ENCODE data around the gene CEP70. TPM values are rescaled to one million over a fixed set of nuclear protein-coding genes. Genes with fewer than 3 reads are reported as not detected.

CEP70 gene
- total and polyA plus RNA-seq, 2 donors (not counting 1 experiment from before 2014, with no cell fraction given), result 1.00 to 9.6 TPM

- Histone ChIP-seq H2AFZ (ENCODE audit: insufficient read depth, low read depth, low read length, poor library complexity, severe bottlenecking) (no peak overlapping the region), H3K9me3 (ENCODE audit: control extremely low read depth in 1 of 3, control insufficient read depth in 2 of 3, insufficient read depth in 1 of 3, low read length in 2 of 3) (peaks cover 2 to 47% (median 37%) of the 10 kb centered on the region in 3 donors), H3K4me2 (replicated peaks; ENCODE audit: low read depth, low read length, poor library complexity, severe bottlenecking) (no peak overlapping the region), H3K9ac (ENCODE audit: low read length) (no peak overlapping the region), H4K20me1 (ENCODE audit: control insufficient read depth, insufficient read depth, low read length, poor library complexity, severe bottlenecking) (no peaks in the 10 kb centered on the region), H3K36me3 (replicated peaks in 1 of 2; ENCODE audit: control extremely low read depth in 1 of 2, control insufficient read depth in 1 of 2, extremely low read depth in 1 of 2, insufficient read depth in 2 of 2, low read length in 1 of 2) (no peaks in the 10 kb centered on the region), H3K27ac (ENCODE audit: low read length in 2 of 2) (no peak overlapping the region), H3K4me1 (ENCODE audit: control insufficient read depth in 2 of 2, insufficient read depth in 2 of 2, low read length in 2 of 2) (no peaks in the 10 kb centered on the region), H3K4me3 (ENCODE audit: control extremely low read depth in 1 of 5, extremely low read depth in 1 of 5, insufficient read depth in 1 of 5, low read depth in 2 of 5, low read length in 4 of 5) (no peak overlapping the region), H3K27me3 (replicated peaks in 1 of 4; ENCODE audit: control extremely low read depth in 1 of 4, control insufficient read depth in 3 of 4, insufficient read depth in 4 of 4, low read length in 3 of 4) (no peaks in the 10 kb centered on the region), H3K79me2 (ENCODE audit: control insufficient read depth, insufficient read depth, low read length) (no peaks in the 10 kb centered on the region)
- ChIA-PET POLR2A (no interaction called here), CTCF (no interaction called here)
- no CpG with 5 or more reads among the region's 1 CpG for WGBS (ENCODE audit: insufficient coverage)
- no peaks in the 10 kb centered on the region for H3K27me3 Mint-ChIP-seq
- no peak for DNase-seq
- peaks cover 7% of the 10 kb centered on the region for H3K9me3 Mint-ChIP-seq (ENCODE audit: insufficient read depth)
- no peak overlapping the region for H3K27ac Mint-ChIP-seq
- intact Hi-C loops (cut with micrococcal nuclease), result no loop called here
- no peak overlapping the region for H3K4me3 Mint-ChIP-seq
- TF ChIP-seq CTCF (IDR thresholded peaks at IDR 0.05), result no peak
- TF ChIP-seq EZH2 (IDR thresholded peaks at IDR 0.05; ENCODE audit: borderline replicate concordance, insufficient read depth, low read depth, low read length, poor library complexity, severe bottlenecking), result no peak
- H3K4me1 Mint-ChIP-seq, result no peaks in the 10 kb centered on the region
- no peak for ATAC-seq (ENCODE audit: low read depth)
These were observed 49.5 kb downstream of the CEP70 start for GRCh38 chr3:138544546-138544945.

- POLR2A ChIA-PET, result no interaction called here
- Mint-ChIP-seq H3K4me1 (no peaks in the 10 kb centered on the region), H3K27ac (no peak overlapping the region), H3K4me3 (no peak overlapping the region), H3K27me3 (no peaks in the 10 kb centered on the region), H3K9me3 (ENCODE audit: insufficient read depth) (peaks cover 8% of the 10 kb centered on the region)
- Histone ChIP-seq H3K27ac (ENCODE audit: low read length in 2 of 2) (no peak overlapping the region), H3K4me1 (ENCODE audit: control insufficient read depth in 2 of 2, insufficient read depth in 2 of 2, low read length in 2 of 2) (no peaks in the 10 kb centered on the region), H3K79me2 (ENCODE audit: control insufficient read depth, insufficient read depth, low read length) (no peaks in the 10 kb centered on the region), H3K9ac (ENCODE audit: low read length) (no peak overlapping the region), H3K9me3 (ENCODE audit: control extremely low read depth in 1 of 3, control insufficient read depth in 2 of 3, insufficient read depth in 1 of 3, low read length in 2 of 3) (peaks cover 2 to 44% (median 42%) of the 10 kb centered on the region in 3 donors), H3K27me3 (replicated peaks in 1 of 4; ENCODE audit: control extremely low read depth in 1 of 4, control insufficient read depth in 3 of 4, insufficient read depth in 4 of 4, low read length in 3 of 4) (no peaks in the 10 kb centered on the region), H3K36me3 (replicated peaks in 1 of 2; ENCODE audit: control extremely low read depth in 1 of 2, control insufficient read depth in 1 of 2, extremely low read depth in 1 of 2, insufficient read depth in 2 of 2, low read length in 1 of 2) (no peaks in the 10 kb centered on the region), H4K20me1 (ENCODE audit: control insufficient read depth, insufficient read depth, low read length, poor library complexity, severe bottlenecking) (no peaks in the 10 kb centered on the region), H3K4me3 (ENCODE audit: control extremely low read depth in 1 of 5, extremely low read depth in 1 of 5, insufficient read depth in 1 of 5, low read depth in 2 of 5, low read length in 4 of 5) (no peak overlapping the region), H2AFZ (ENCODE audit: insufficient read depth, low read depth, low read length, poor library complexity, severe bottlenecking) (no peak overlapping the region), H3K4me2 (replicated peaks; ENCODE audit: low read depth, low read length, poor library complexity, severe bottlenecking) (no peak overlapping the region)
- CTCF ChIA-PET, result no interaction called here
- no peak for DNase-seq
- intact Hi-C loops (cut with micrococcal nuclease), result no loop called here
- no peak for TF ChIP-seq CTCF (IDR thresholded peaks at IDR 0.05)
- no peak for TF ChIP-seq EZH2 (IDR thresholded peaks at IDR 0.05; ENCODE audit: borderline replicate concordance, insufficient read depth, low read depth, low read length, poor library complexity, severe bottlenecking)
- whole genome bisulfite sequencing (ENCODE audit: insufficient coverage), result 94% methylated on average over 5 of the region's 5 CpGs
- ATAC-seq (ENCODE audit: low read depth), result no peak
These were observed 51.1 kb downstream of the CEP70 start for GRCh38 chr3:138542977-138543376.

All from B cell (primary cell).